B cell (primary cell): ENCODE results near the gene PARD3.

Experiments
- CTCF ChIP-seq: fragments of 200-600 bp; IDR thresholded peaks from one replicate; pipeline ENCODE4 v1.8.0; 2022; ENCODE audit warnings: antibody characterized with exemption, mild to moderate bottlenecking
- EZH2 ChIP-seq: IDR thresholded peaks from 2 replicates; pipeline ENCODE4 v1.6.1; 2012; ENCODE audit warnings: borderline replicate concordance, low read depth, mild to moderate bottlenecking, moderate library complexity, low read length; ENCODE audit not compliant: insufficient read depth, poor library complexity, severe bottlenecking

- no peak for TF ChIP-seq EZH2
- TF ChIP-seq CTCF, result no peak
Measured at GRCh38 chr10:34797155-34797554, 17.9 kb downstream of the PARD3 start.
